HUDEP-2 (cell line): Measurements from ENCODE around the gene KRAS.

Source experiments
- DNase-seq, 76 experiments: peaks; one replicate each; lab custom pipeline; 2025; ENCODE audit not compliant: unreplicated experiment in 76 of 76; lab: John Stamatoyannopoulos, UW

KRAS gene

DNA sequence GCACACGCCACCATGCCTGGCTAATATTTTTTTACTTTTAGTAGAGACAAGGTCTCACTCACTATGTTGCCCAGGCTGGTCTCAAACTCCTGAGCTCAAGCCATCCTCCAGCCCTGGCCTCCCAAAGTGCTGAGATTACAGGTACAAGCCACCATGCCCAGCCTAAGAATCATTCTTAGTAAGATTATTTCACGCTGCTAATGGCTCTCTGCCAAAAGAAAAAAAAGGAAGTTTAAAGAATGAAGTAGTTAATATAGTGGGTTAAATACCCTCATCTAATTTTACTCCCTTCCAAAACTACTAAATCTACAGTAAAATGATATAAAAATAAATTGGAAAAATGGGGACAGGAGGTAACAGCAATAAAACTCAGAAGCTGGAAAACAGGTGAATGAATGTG, 53.1 kb downstream of the KRAS start:
- DNase-seq: no peak

GRCh38 chr12:25195056-25195971, 55.4 kb downstream of the KRAS start, which contains the start of the genes DNAI7 and ETFRF1:
Gene DNAI7, minus strand, starts transcription at chr12:25195160. Its CDS starts 82 bp downstream, at chr12:25195078.
Gene ETFRF1, plus strand, starts transcription at chr12:25195237. Its CDS starts 8,720 bp downstream, at chr12:25203957.
- peak; percentile 17 to 98 (median 93) for DNase-seq

DNA sequence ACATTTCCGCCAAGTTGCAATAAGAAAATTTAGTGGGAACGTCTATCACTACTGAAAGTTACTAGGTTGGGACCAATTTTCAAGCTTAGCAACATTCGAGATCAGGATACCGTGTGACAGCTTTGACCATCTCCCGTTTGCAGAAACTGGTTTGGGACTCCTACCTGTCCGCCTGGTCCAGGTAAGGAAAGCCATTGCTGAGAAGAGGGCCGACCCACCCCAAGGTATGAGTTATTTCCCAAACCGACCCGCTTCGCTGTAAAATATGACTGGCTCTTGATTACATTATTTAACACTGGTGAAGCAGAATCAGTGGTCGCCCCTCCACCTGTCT, 56.0 kb downstream of the KRAS start:
- no peak for DNase-seq

DNA sequence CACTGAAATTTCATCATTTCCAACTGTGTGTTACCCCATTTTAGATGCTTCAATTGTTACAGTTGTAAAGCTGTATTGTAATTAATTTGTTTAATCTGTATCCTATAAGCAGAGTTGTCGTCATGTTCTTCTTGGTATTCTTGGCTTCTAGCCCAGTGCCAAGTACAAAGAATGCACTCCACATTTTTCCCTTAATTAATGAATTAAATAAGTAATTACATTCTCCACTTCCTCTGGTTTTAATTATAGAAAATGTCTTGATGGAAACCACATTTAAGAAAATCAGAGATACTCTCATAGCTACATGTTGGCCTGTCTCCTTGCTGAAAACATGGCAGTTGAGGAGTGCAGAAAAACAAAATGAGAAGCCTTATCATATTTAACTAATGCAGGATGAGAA, 56.5 kb downstream of the KRAS start:
- DNase-seq: no peak

DNA sequence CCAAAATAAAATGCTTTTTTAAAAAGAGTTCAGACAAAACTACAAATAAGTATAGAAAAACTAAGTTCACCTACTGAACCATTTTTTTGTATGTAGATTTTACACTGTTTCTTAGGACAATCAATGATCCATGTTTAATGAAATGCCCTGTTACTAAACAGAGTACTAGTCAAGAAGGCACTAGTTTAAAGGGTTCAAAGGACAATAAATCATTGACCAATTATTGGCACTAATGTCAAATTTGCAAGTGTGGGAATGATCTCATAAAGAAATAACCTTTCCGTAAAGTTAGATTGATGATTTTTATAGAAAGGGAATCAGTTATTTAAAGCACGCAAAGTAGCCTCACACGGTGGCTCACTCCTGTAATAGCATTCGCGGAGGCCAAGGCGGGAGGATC, 59.9 kb downstream of the KRAS start:
- no peak for DNase-seq

GRCh38 chr12:25189656-25190055, 61.1 kb downstream of the KRAS start:
- DNase-seq: no peak

DNA sequence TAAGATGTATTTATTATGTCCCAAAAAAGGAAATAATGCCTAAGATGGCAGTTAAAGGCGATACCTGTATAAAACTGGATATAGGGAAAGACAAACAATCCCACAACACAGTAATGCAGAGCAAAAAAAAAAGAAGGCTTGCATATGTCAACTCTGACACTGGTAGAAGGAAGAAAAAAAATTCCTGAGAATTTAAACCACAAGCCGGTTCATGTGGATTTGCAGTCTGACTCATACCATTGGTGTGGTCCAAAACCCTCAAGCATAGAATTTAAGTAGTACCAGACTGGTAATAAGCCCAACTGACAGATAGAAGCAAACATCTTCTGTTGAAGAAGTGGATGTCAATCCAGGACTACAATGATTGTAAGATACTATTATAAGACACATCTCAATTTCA, 62.9 kb downstream of the KRAS start:
- no peak for DNase-seq

DNA sequence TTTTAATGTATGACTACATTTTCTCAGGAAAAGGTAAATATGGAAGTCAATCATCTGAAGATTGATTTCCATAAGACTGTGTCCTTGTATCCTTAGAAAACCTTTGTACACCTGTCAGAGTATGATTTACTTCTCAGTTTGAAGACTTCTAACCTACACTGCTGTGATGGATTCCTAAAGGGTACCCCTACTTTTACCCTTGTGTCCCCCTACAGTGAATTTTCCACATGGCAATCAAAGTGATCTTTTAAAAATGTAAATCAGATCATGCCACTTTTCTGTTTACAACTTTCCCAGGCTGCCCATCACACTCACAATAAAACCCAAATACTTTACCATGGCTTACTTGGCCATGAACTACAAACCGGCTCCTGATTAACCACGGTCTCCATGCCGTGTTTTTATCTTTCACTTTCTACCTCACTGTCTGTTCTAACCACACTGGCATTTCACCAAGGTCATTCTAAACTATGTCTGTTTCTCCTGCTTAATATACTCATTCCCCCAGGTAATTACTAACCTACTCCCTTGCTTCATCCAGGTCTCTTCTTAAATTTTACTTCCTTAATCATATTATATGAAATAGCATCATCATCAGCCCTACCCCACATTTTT, 63.8 kb downstream of the KRAS start:
- no peak for DNase-seq

DNA sequence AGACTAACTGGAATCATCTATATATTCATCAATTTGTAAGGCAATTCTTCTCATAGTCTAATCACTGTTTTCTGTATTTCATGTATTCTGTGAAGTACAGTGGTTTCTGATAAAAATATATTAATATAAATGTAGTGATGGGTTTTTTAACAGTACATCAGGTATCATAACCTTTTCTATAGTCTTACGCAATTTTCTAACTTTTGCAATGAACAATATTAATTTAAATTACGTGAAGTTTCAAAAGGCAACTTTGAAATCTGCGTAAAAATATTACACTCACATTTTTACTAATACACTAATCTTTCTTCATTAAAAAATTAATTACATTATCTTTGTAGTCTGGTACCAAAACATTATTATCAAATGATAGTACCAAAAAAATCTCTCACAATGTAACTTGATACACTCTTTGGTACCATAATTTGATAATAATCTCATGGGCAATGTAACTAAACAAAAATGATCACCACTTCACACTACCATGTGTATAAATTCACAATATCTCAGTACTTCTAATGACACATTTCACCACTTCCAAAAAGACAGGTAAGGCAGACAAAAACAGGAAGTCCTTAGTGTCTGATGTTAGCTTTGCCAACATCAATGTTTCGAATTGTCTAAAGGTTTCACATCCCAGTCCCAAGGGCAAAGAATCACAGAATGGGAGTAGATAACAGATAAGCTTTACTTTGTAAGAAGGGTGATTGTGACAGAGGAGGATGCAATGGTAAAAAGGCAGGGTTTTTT, 64.5 kb downstream of the KRAS start:
- DNase-seq: no peak

- DNase-seq: no peak
Measured at GRCh38 chr12:25184132-25184531, 66.6 kb downstream of the KRAS start.

DNA sequence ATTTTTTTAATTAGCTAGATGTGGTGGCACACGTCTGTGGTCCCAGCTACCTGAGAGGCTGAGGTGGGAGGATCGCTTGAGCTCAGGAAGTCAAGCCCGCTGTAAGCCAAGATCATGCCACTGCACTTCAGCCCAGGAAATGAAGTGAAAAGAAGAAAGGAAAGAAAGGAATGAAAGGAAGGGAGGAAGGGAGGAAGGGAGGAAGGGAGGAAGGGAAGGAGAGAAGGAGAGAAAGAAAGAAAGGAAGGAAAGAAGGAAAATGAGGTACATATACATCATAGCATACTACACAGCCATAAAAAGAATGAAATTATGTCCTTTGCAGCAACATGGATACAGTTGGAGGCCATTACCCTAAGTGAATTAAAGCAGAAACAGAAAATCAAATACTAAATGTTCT, 68.0 kb downstream of the KRAS start:
- DNase-seq: no peak

GRCh38 chr12:25162866-25163265, 87.9 kb downstream of the KRAS start:
- DNase-seq: no peak

- DNase-seq: no peak
Measured at GRCh38 chr12:25156061-25156460, 94.7 kb downstream of the KRAS start.

DNA sequence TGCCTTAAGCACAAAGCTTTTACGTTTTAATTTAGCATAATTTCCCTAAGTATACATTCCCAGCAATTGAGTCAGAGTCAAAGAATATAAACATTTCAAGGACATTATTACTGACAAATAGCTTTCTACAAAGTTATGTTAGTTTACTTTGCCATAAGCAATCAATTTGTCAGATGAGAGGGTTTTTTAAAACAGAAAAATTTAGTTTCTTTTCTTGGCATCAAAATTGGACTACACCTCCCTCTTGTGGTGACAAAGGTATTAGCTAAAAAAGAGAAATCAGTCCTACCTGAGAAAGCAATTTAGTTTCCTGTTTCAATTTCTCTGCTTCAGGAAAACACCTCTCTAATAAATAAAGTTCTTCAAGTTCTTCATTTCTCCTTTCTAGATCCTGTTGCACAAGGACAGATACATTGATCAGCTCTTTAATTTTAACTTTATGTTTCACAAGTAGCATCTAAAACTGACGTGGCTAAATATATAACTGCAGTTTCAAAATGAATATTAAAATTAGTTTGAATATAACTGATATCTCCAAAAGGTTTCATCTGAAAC, 95.6 kb downstream of the KRAS start:
- peak in 7 of 76 experiments; percentile 1 to 32 (median 5) for DNase-seq
